Activated T-helper 1 cell treated with anti-CD3 and anti-CD28 coated beads, Interleukin-2, amount 50 U/mL, for 16 hours (primary cell): ENCODE measurements around the gene NRG4.
A peak's percentile ranks its signal among the peaks of the same experiment; 100 is the strongest.
"Not testable (repeated sequence)": the region's sequence is repeated elsewhere in the genome, so short reads cannot be mapped to it uniquely, and the experiment has no call there.

Experiments used
- DNase-seq, 2 donors: peaks; one replicate each; pipeline ENCODE4 v3.0.0-alpha.2; 2020; ENCODE audit warnings: low read depth in 1 of 2, low spot score in 1 of 2

The NRG4 gene

DNA sequence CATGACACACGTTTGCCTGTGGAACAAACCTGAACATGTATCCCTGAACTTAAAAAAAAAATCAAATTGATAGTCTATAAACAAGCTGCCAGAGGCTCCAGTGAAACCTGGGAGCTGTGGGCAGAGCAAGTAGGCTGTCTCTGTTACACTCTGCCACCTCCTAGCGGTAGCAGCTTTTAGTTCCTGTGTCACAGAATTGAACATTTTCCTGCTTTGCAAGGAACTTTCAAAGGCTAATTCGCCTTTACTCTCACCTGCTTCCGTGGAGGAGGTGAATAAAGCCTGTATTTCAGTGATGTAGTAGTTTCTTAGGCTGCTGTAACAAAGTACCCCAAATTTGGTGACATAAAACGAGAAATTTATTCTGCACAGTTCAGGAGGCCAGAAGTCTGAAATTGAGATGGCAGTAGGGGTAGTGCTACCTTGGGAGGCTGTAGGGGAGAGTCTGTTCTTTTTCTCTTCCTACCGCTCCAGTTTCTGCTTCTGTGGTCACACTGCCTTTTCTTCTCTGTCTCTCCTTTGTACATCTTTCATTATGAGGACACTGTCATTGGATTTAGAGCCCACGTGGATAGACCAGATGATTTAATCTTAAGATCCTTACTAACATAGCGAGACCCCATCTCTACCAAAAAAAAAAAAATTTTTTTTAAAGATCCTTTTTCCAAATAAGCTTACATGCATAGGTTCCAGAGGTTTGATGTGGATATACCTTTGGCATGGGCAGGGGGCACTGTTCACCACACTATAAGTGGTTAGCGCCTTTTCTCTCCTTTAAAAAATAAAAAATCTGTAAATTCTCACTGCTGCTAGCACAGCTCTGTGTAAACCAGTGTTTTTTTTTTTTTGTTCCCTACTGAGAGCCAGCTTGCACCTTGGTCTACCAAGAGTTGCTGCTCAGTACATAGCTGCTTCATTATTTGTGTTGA is 83.3 kb downstream of the NRG4 start:
- DNase-seq, result no peak

DNA sequence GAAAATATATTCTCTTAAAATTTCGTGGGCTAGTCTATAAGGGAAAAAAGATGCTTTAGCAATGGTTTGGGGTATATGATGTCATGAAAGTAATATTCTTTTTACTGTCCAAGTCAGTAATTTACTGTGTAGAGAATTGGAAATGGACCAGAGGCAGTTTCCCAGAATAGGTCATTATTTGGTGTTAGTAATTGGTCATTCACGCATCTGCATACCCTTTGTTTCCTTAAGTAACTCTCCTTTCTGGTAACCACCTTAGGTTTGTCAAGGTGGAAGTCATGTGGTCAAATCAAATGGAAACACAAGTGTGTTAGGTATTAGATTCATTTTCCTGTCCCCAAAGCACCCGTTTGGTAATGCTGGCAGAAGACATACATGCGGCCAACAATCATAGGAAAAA is 84.6 kb downstream of the NRG4 start:
- no peak for DNase-seq

DNA sequence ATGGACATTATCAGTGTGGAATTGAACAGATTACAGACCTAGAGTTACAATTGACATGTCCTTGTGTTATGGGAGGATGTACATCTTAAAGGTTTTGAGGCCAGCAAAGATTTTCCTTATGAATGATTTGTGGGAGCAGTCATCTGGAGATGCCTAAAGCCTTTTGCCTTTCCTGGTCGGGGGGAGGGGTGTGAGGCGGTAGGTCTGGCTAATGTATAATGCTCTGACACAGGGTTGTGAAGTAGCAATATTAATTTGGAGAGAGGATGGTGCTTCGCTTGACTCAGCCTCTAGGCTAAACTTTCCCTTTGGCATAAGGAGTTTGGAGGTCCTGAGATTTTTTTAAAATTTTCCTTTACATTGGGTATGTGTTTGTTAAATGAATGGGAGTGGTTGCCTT is 85.3 kb downstream of the NRG4 start:
- DNase-seq, result no peak

DNA sequence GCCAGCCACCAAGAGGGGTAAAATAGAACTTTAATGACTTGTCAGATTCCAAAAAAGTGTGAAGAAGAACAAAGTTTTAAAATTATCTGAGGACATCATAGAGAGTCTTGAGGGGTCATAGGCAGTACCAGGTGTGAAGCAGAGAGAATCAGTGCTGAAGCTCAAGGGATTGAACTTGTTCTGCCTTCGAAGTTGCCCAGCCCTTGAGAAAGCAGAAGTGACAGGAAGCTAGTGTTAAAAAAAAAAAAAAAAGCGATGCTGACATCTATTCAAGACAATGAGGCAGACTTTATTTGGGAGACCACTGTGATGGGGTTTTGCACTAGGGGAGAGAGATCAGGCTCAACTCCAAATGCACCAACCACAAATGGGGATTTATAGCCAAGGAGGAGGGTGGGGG is 86.8 kb downstream of the NRG4 start:
- DNase-seq, result no peak

DNA sequence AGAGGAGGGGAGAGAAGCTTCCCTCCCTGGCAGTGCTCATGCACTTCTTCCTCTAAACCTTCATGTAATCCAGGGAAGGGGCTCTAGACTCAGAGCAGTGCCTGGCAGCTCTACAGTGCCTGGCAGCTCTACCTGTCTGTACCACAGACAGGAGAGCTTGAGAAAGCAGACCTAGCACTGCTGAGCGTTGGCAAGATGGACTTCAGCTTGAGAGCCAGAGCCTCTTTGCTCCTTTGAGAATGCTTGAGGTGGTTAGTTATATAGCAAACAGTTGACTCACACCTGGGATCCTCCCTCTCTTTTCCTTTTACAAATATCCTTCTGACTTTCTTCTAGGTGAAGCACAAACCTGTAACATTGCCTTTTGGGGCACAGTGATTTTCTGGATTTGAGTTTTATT is 87.6 kb downstream of the NRG4 start:
- DNase-seq, result no peak

DNA sequence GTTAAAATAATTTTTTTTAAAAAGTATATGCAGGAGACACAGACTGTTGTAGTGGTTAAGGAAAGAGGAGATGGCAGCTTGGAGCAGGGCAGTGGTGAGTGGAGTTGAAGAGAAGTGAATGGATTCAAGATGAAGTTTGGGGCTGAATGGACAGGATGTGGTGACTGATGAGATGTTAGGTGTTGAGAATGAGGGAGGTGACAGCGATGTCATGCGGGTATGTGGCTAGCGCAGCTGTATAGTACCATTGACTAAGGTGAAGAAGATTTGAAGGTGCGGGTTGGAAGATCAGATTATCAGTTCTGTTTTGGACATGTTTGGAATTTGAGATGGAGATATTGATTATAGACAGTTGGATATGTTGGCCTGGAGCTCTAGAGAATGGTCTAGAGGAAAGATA is 88.5 kb downstream of the NRG4 start:
- DNase-seq, result no peak

DNA sequence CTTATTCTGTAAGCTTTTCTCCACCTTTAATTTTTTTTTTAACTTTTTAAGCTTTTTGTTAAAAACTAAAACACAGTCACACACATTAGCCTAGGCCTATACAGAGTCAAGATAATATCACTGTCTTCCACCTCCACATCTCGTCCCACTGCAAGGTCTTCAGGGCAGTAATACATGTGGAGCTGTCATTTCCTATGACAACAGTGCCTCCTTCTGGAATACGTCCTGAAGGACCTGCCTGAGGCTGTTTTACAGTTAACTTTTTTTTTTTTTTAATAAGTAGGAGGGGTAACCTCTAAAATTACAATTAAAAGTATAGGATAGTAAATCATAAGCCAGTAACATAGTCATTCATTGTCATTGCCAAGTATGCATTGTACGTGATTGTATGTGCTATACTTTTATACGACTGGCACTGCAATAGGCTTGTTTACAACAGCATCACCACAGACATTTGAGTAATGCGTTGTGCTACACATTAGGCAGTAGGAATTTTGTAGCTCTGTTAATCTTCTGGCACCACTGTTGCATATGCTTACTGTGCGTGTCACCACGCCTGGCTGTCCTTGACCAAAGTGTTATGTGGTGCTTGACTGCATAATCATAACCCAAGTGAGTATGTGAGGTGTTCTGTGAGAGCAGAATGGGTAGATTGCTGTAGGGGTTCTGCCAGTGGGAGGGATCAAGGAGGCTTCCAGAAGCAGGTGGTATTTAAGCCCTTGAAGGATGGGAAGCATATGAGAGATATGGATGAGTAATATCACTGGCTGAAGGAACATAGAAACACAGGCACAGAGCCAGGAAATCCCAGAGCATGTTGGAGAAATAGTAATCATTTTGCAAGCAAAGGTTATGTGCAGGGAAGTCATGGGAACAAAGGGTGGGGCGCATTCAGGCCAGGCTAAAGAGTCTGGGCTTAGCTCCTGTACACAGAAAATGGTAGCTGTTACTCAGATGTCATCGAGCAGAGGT is 90.2 kb downstream of the NRG4 start:
- DNase-seq, result no peak

DNA sequence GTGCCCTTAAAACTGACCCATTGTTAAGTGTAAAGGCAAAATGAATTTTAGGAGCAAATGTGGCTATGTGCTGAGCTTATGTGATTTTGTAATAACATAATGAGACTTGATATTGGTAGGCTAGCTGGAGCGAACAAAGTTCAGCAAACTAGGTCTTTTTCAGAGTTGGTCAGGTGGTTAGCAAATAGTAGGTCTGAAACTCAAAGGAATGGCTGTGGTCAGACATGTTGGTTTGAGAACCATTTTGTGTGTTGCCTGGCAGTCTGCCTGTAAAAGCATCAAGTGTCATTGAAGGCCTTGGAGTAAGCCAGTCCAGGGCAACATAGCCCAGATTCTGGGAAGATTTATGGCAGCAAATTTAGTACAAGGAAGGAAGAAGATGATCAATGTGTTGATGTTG is 92.1 kb downstream of the NRG4 start:
- no peak for DNase-seq

DNA sequence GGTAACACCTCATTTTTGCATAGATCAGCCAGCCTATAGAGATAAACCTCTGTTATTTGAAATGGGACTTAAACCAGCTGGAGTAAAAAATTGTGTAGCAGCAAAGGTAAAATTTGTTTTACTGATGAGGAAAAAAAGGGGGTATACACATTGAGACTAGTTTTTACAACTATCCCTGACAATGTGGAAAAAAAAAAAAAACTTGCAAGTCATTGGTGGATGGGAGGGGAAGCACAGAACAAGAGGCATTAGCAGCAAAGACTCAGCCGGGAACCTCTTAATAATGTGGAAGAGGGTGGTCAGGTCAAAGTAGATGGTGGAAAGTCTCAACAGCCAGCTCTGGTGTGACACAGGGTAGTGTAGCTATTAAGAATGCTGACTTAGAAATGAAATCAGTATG is 94.1 kb downstream of the NRG4 start:
- DNase-seq, result no peak

DNA sequence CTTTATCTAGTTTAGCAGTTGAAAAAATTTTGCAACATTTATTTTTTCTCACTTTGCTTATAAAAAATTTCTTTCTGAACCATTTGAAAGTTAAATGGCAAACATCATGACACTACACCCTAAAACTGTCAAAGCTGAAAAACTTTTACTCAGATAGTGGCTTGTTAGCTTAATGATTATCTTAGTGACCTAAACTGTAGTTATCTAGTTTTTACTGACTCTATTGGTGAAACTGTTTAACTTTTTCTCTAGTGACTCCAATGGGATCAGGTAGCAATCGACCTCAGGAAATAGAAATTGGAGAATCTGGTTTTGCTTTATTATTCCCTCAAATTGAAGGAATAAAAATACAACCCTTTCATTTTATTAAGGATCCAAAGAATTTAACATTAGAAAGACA is 95.2 kb downstream of the NRG4 start:
- no peak for DNase-seq

DNA sequence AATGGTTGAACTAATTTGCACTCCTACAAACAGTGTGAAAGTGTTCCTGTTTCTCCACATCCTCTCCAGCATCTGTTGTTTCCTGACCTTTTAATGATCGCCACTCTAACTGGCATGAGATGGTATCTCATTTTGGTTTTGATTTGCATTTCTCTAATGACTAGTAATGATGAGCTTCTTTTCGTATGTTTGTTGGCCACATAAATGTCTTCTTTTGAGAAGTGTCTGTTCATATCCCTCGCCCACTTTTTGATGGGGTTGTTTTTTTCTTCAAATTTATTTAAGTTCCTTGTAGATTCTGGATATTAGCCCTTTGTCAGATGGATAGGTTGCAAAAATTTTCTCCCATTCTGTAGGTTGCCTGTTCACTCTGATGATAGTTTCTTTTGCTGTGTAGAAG is 101.9 kb downstream of the NRG4 start:
- DNase-seq, result not testable (repeated sequence)

DNA sequence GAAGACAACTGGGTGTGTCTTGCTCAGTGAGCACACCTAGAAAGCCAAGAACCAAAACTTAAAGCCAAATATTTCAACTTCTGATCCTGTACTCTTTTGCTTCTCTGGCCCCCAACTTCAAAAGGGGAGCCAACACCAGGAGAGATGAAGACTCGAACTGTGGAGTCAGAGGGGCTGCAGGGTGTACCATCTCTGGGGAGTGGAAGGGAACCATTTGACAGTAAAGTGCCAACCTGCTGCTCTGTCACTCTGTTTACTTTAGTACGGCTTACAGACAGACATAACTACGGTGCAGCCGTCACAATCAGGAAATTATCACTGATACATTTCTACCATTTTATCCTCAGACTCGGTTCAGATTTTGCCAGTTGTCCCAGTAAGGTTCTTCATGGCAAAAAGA is 107.0 kb downstream of the NRG4 start:
- DNase-seq, result no peak

DNA sequence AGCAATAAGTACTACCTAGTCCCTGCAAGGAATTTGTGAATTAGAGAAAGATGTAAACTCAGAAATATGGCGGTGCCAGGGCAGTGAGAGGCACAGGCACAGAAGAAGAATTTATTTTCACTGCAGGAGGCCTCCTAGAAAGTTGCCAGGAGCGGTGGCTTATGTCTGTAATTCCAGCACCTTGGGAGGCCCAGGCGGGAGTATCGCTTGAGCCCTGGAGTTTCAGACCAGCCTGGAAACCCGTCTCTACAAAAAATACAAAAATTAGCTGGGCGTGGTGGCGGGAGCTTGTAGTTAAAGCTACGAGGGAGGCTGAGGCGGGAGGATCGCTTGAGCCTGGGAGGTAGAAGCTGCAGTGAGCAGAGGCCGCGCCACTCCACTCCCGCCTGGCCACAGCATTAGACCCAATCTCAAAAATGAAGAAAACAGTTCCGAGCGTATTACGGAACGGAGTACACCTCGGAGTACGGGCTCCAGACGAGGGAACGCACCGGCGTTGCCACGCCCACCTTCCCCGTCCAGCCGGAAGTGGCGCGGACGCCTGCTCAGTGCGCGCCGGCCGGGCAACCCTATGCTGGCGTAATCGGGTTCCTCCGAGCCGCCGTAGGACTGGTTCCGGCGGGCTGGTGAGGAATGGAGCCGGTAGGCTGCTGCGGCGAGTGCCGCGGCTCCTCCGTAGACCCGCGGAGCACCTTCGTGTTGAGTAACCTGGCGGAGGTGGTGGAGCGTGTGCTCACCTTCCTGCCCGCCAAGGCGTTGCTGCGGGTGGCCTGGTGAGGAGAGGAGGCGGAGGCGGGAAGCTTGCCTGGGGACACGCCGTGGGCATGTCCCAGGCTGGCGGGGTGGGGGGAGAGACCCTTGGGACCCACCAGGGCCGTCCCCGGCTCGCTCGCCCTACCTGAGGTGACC is 108.6 kb downstream of the NRG4 start, which contains the start of gene FBXO22:
FBXO22 (plus strand) TSS at position 548 of the 909 bp plus-strand sequence; CDS start at position 634, 86 bp downstream.
- peak; percentile 79 to 86 for DNase-seq

DNA sequence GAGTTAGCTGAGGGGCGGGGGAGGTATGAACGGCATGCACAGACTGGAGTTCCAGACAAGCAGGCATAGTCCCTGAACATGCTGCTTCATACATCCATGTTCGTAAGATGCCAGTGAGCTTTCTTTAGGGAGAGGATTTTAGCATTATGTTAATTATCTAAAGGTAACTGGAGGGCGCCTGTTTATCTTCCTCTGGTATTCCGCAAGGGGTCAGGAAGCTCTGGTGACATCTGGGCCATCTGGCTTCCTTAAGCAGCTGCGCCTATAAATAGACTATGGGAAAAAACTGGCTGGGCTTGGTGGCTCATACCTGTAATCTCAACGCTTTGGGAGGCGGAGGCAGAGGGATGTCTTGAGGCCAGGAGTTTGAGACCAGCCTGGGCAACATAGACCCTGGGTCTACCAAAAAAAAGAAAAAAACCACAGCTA is 110.1 kb downstream of the NRG4 start:
- no peak for DNase-seq

DNA sequence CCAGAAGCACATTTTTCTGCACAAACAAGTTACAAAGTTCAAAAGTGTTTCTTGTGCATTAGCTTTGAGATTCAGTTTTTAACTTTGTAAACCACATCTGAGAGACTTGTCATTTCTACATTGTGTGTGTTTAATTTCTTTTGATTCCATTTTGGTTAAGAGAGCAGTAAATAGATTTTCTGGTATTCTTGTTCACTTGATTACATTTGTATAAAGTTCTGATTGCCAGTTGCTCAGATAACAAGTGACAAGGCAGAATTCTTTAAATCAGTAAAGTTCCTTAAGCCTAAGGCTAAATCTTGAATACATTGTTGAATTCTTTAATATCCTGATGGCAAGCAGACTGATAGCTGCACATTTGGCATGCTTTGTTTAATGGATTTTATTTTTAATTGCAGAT is 111.6 kb downstream of the NRG4 start:
- no peak for DNase-seq

DNA sequence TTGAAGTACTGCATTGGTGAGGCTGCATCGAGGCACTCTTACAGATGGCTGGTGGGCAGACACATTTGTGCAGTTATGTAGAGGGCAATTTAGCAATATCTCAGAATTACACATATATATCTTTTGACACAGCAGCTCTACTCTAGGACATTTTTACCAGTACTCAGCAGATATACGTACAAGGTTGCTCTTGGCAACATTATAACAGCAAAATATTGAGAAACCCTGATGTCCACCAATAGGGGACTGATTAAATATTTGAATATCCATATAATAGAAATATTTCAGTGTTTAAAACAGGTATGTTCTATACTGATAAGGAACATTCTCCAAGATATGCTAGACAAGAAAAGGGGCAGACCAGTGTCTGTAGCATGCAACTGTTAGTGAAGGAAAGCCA is 116.5 kb downstream of the NRG4 start:
- DNase-seq, result no peak

DNA sequence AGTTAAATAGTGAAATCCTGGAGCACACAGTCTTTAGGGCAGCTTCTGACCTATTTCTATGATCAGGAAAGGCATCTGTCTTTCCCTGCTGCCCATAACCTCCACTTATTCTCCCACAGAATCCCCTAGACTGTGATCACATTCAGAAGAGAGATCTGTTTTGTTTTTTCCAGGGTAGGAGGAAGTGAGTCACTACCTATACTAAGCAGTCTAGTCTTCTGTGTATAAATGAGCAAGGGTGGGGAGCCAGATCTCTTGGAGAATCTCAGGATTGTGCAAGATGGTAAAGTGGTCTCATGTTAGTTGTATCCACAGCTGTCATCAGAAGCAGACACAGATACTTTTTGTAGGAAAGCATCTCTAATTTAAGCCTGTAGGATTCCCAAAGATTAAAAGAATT is 120.3 kb downstream of the NRG4 start:
- DNase-seq, result no peak
